Measurements from ENCODE around the gene ARHGEF38. TPM values are rescaled to one million over a fixed set of nuclear protein-coding genes. Genes with fewer than 3 reads are reported as not detected.

ARHGEF38 gene
- total and polyA plus RNA-seq, 11 donors, result not detected

- no peaks in the 10 kb centered on the region for H3K36me3 ChIP-seq
- no peak for ATAC-seq
- H3K27me3 ChIP-seq, result no peaks in the 10 kb centered on the region
- WGBS, 4 donors, result 84 to 100% (median 89%) methylated on average over 4 to 15 of the region's 15 CpGs
- TF ChIP-seq CTCF (IDR thresholded peaks at IDR 0.05) (no peak), POLR2A (IDR thresholded peaks at IDR 0.05) (no peak)
- H3K27ac ChIP-seq, result no peak overlapping the region
- no peak for DNase-seq
- intact Hi-C loops (cut with DNase I), result loop anchor here in 1 of 10 donors (10.0 kb wide), 1 partner anchor 188 kb away; no protein-coding TSS in a partner anchor
- no peaks in the 10 kb centered on the region for H3K4me1 ChIP-seq
- H3K4me3 ChIP-seq, result no peak overlapping the region
- H3K9me3 ChIP-seq, result no peaks in the 10 kb centered on the region
These were observed 25.8 kb upstream of the ARHGEF38 start for GRCh38 chr4:105526656-105527055.

- no peaks in the 10 kb centered on the region for H3K27me3 ChIP-seq
- ATAC-seq (no peak), DNase-seq (no peak)
- 80 to 89% (median 83%) methylated on average over 6 to 8 of the region's 8 CpGs for WGBS, 4 donors
- TF ChIP-seq POLR2A (IDR thresholded peaks at IDR 0.05) (no peak), CTCF (IDR thresholded peaks at IDR 0.05) (no peak)
- H3K4me3 ChIP-seq, result no peak overlapping the region
- H3K36me3 ChIP-seq, result no peaks in the 10 kb centered on the region
- intact Hi-C loops (cut with DNase I), result loop anchor here in 1 of 10 donors (10.0 kb wide), 1 partner anchor 188 kb away; no protein-coding TSS in a partner anchor
- H3K4me1 ChIP-seq, result no peaks in the 10 kb centered on the region
- H3K9me3 ChIP-seq, result no peaks in the 10 kb centered on the region
- no peak overlapping the region for H3K27ac ChIP-seq
These were observed 25.3 kb upstream of the ARHGEF38 start for GRCh38 chr4:105527081-105527480.

GRCh38 chr4:105536601-105537000 lies 15.8 kb upstream of the ARHGEF38 start:
- H3K36me3 ChIP-seq, result no peaks in the 10 kb centered on the region
- H3K9me3 ChIP-seq, result peaks cover 0 to 3% (median 0%) of the 10 kb centered on the region in 12 donors
- no peak for DNase-seq
- no peaks in the 10 kb centered on the region for H3K27me3 ChIP-seq
- H3K27ac ChIP-seq, result no peak overlapping the region
- intact Hi-C loops (cut with DNase I), result loop anchor here in 1 of 10 donors (5.0 kb wide), 1 partner anchor 81 kb away; no protein-coding TSS in a partner anchor
- WGBS, 4 donors, result 82 to 93% (median 87%) methylated on average over 1 of the region's 1 CpG
- H3K4me1 ChIP-seq, result no peaks in the 10 kb centered on the region
- no peak for ATAC-seq
- no peak overlapping the region for H3K4me3 ChIP-seq
- TF ChIP-seq CTCF (IDR thresholded peaks at IDR 0.05) (no peak), POLR2A (IDR thresholded peaks at IDR 0.05) (no peak)

GRCh38 chr4:105541420-105541819 lies 11.0 kb upstream of the ARHGEF38 start:
- no peak overlapping the region for H3K4me3 ChIP-seq
- no peaks in the 10 kb centered on the region for H3K27me3 ChIP-seq
- DNase-seq (no peak), ATAC-seq (no peak)
- 53 to 64% (median 58%) methylated on average over 4 of the region's 4 CpGs for WGBS, 4 donors
- peaks cover 0 to 5% (median 0%) of the 10 kb centered on the region in 12 donors for H3K4me1 ChIP-seq
- intact Hi-C loops (cut with DNase I), result no loop called here
- H3K36me3 ChIP-seq, result no peaks in the 10 kb centered on the region
- peaks cover 0 to 3% (median 0%) of the 10 kb centered on the region in 12 donors for H3K9me3 ChIP-seq
- TF ChIP-seq CTCF (IDR thresholded peaks at IDR 0.05), result no peak
- no peak for TF ChIP-seq POLR2A (IDR thresholded peaks at IDR 0.05)
- no peak overlapping the region for H3K27ac ChIP-seq

Data from heart left ventricle (tissue), 16 donors.